Measurements from ENCODE around the gene CCDC85C. TPM values are rescaled to one million over a fixed set of nuclear protein-coding genes. Genes with fewer than 3 reads are reported as not detected.

Gene CCDC85C
- total and polyA plus RNA-seq, 2 of the 4 experiments (the other 2 are of a cell fraction): 16.0 to 19.0 TPM

GRCh38 chr14:99605299-99605961, 1.4 kb upstream of the CCDC85C start (continued):
- TF ChIP-seq RAD21 (IDR thresholded peaks at IDR 0.05; ENCODE audit: low read length) (peak; percentile 8; the same call in 1 of the 2 replicates), POLR2A (IDR thresholded peaks at IDR 0.05; ENCODE audit: low read depth, low read length) (no peak)

GRCh38 chr14:99604766-99605298, 825 bp upstream of the CCDC85C start:
- dilution Hi-C loops (cut with HindIII; ENCODE audit: low sequenced_read_pairs, unreplicated experiment): no loop called here

More at GRCh38 chr14:99604766-99605298, 825 bp upstream of the CCDC85C start:
- Histone ChIP-seq H3K4ac (ENCODE audit: low read depth, low read length) (peak overlapping the region; percentile 76), H3K18ac (ENCODE audit: low read depth, low read length) (peak overlapping the region; percentile 21; the same call in 1 of the 2 replicates), H3K27me3 (ENCODE audit: control insufficient read depth, insufficient read depth, low read length) (no peaks in the 10 kb centered on the region), H3K4me2 (ENCODE audit: low read depth, low read length) (peak overlapping the region; percentile 77), H3K23ac (ENCODE audit: low read depth, low read length) (peak overlapping the region; percentile 60; the same call in 1 of the 2 replicates), H3K9ac (ENCODE audit: low read depth, low read length) (peak overlapping the region; percentile 82), H2AFZ (replicated peaks; ENCODE audit: low read length, poor library complexity) (peak overlapping the region; percentile 95), H2BK120ac (ENCODE audit: low read depth, low read length) (peak overlapping the region; percentile 18; the same call in 1 of the 2 replicates), H4K8ac (ENCODE audit: low read depth in 2 of 2, low read length in 2 of 2) (peak overlapping the region in 1 of 2 experiments; percentile 67; a peak in 1 of 4 replicates), H2BK15ac (ENCODE audit: low read depth, low read length) (no peak overlapping the region), H2BK20ac (ENCODE audit: low read depth, low read length) (no peak overlapping the region), H3K9me3 (ENCODE audit: control insufficient read depth, insufficient read depth, low read length) (no peaks in the 10 kb centered on the region), H2AK5ac (ENCODE audit: low read depth, low read length) (no peak overlapping the region), H3K27ac (ENCODE audit: insufficient read depth, low read length) (peak overlapping the region; percentile 83), H2AK9ac (replicated peaks; ENCODE audit: low read depth, low read length, poor library complexity) (peak overlapping the region; percentile 94), H3K9me1 (ENCODE audit: insufficient read depth, low read length) (peaks cover 15% of the 10 kb centered on the region), H3K4me1 (ENCODE audit: control insufficient read depth, insufficient read depth, low read length) (peaks cover 17% of the 10 kb centered on the region), H4K20me1 (ENCODE audit: insufficient read depth, low read length) (peaks cover 32% of the 10 kb centered on the region), H3K4me3 (ENCODE audit: insufficient read depth, low read depth, low read length) (peak overlapping the region; percentile 63), H3K36me3 (ENCODE audit: control insufficient read depth, insufficient read depth, low read length) (no peaks in the 10 kb centered on the region), H2BK5ac (ENCODE audit: low read depth, low read length, poor library complexity, severe bottlenecking) (peak overlapping the region; percentile 83), H3K56ac (ENCODE audit: extremely low read depth, insufficient read depth, low read length) (peak overlapping the region; percentile 51; the same call in 1 of the 2 replicates), H4K5ac (ENCODE audit: low read depth, low read length) (peak overlapping the region; percentile 44; the same call in 1 of the 2 replicates), H3K79me1 (ENCODE audit: low read depth in 1 of 2, low read length in 2 of 2) (peaks cover 15 to 49% of the 10 kb centered on the region in 2 experiments; a peak in 3 of 4 replicates), H4K91ac (ENCODE audit: insufficient read depth, low read depth, low read length) (peak overlapping the region; percentile 51; the same call in 1 of the 2 replicates), H3K14ac (replicated peaks; ENCODE audit: low read depth, low read length) (peak overlapping the region; percentile 52; the same call in 1 of the 2 replicates)
- ChIA-PET POLR2A (ENCODE audit: unreplicated experiment) (no interaction called here), CTCF (interaction anchor here (1.4 kb wide), 1 partner anchor 29 kb away, joined by 3 read pairs; no protein-coding TSS in a partner anchor)
- WGBS, 2 experiments (ENCODE audit: extremely low coverage in 2 of 2, insufficient read length in 1 of 2): 0% methylated on average over 4 of the region's 50 CpGs; no CpG with 5 or more reads in 1 of the 2 experiments
- intact Hi-C loops (cut with micrococcal nuclease) (loop anchor here (1.0 to 2.0 kb wide), 3 partner anchors 42 to 83 kb away; no protein-coding TSS in a partner anchor), in situ Hi-C loops (cut with MboI; ENCODE audit: low sequenced_read_pairs) (no loop called here)
- no peak for TF ChIP-seq BHLHE40 (IDR thresholded peaks at IDR 0.05; ENCODE audit: low read depth, low read length)
- TF ChIP-seq RAD21 (IDR thresholded peaks at IDR 0.05; ENCODE audit: low read length): 0 out of 2 replicates have a peak, but pooled peaks have one; percentile 13
- peak; percentile 33 for DNase-seq
- no TSS peak for BruUV-seq (replicated peaks)
- ATAC-seq (ENCODE audit: low read depth): peak; percentile 18
